Activated T-helper 9 cell treated with anti-CD3 and anti-CD28 coated beads, Interleukin-2, amount 50 U/mL, for 16 hours (primary cell): ENCODE measurements around the gene ACOX1.
A peak's percentile ranks its signal among the peaks of the same experiment; 100 is the strongest.

Source experiments
- DNase-seq: peaks from one replicate; pipeline ENCODE4 v3.0.0-alpha.2; 2020; ENCODE audit warnings: low read depth

ACOX1 gene

DNA sequence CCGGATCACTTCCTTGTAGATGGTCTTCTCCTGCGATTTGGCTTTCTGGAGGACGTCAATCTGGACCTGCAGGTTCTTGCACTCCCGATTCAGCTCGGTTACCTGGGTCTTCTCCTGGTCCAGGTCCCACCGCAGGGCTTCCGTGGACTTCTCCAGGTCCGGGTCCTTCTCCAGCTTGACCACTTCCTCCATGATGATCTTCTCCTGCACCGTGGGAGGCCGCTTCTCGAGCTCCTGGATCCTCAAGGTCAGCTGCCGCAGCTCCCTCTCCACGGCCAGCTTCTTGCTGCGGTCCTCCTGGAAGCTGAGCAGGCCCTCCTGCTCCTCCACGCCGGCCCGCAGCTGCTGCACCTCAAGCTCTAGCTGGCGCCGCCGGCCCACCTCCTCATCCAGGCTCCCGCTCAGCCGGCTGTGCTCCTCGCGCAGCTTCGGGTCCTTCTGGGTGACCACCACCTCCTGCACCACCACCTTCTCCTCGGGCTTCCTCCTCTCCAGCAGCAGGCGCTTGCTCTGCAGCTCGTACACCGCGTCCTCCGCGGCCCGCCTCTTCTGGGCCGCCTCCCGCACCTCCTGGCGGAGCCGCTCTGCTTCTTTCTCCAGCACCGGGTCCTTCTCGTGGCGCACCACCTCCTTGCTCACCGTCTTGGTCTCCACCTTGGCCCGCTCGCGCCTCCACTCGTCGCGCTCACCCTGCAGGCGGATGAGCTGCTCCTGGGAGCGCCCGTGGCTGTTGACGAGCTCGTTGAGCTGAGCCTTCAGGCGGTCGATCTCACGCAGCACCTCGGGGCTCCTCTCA, 29.9 kb upstream of the ACOX1 start:
- DNase-seq, result no peak

DNA sequence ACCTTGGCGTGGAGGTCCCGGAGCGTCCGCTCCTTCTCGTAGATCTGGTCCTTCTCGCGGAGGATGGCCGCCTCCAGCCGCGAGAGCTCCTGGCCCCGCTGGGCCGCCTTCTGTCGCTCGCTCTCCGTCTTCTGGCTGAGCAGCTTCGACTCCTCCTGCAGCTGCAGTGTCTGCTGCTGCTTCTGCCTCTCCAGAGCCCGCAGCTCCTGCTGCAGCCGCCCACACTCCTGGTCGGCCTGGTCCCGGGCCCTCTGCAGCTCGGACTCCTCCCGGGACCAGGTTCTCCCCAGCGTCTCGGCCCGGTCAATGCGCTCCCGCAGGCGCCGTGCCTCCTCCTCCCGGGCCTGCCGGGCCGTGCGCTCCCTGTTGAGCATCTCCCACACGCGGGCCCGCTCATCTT, 29.2 kb upstream of the ACOX1 start:
- DNase-seq, result no peak

DNA sequence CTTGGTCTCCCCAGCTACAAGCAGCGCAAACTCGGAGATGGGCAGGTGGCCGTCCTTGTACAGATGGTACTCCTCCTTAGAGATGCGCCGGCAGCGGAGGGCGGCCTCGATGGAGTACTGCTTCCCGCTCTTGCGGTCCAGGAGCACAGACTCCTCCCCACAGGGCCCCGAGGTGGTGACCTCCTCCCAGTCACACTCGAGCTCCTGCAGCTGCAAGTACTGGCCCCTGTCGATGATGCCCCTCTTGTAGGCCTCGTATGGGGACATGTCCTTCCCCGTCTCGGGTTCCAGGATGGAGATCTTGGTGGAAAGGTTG, 28.8 kb upstream of the ACOX1 start:
- no peak for DNase-seq

DNA sequence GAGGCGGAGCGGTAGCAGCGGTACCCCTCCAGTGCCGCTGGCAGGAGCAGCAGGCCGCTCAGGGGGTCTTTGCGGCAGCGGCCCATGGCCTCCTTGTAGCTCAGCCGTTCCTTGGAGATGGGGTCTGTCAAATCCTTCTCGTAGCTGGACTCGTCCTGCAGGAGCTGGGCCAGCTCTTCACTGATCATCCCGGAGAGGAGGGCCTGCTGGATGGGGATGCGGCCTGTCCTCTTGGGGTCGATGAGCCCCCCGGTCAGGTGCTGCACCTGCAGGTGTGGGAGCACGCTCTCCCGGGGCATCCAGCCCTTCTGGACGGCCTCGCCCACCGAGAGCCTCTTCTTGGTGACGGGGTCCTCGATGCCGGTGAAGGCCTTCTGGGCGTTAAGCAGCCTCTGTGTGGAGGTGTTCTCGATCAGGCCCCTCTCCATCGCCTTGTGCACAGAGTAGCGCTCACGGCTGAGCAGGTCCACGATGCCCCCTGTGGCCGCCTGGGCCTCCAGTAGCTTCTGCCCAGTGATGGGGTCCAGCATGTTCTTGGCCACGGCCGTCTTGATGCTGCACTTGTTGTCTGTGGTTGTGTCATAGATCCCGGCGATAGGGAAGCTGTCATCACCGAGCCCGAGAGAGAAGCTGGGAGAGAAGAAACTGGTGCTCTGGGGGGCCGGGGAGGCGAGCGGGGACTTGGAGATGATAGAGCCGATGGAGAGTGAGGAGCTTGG, 28.3 kb upstream of the ACOX1 start:
- DNase-seq, result no peak

DNA sequence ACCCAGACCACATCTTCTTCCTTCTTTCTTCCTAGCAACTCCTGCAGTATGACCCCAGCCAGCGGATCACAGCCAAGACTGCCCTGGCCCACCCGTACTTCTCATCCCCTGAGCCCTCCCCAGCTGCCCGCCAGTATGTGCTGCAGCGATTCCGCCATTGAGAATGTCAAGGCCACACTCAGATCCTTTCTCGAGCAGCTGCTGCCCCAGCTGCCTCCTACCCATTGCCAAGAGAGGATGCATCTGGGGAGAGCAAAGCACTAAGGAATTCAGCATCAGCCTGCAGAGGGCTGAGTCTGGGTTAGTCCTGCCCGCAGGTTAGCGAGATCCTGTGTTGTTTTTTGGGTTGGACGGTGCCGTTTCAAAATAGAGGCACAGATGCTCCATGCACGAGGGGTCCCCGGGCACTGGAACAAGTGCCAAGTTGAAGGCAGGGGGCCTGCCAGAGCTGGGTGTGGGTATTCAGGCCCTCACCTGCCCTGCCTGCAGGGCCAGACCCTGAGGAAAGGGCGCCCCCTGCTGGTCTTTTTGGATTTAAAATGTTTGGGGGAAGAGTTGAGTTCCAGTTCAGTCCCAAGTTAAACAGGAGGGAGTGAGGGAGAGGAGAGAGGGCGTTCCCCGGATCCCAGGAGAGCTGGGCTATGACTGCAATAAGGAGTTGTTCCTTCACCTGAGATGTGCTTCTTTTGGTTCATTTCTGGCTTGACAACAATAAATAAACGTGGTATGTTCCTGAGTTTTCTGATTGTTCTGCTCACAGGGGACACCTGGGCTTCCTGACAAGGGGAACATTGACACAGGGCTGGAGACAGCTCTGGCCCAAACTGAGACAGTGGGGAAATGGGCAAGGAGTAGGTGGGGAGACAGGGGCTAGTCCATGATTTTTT, 26.5 kb upstream of the ACOX1 start:
- DNase-seq, result peak; percentile 66

DNA sequence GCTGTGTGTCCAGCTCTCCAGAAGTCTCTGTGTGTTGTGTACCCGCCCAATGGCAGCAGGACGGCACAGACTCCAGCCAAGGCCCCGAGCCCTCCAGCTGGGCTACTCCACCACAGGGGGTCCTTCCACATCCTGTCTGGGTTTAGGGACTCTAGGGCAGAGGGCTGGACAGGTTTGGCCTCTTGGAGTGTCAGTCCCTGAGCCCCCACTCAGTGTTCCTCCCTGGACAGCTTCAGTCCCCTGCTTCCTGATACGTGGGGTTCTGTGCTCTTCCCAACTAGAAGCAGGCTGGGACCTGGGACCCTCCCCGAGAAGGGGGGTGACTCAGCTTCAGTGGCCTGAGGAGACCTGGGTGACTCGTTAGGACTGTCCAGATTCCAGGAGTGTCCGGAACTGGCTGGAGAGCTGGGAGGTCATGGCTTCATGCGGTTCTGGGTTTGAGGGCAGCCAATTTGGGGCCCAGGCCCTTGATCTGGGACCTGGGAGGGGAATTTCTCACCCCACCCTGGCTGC, 25.8 kb upstream of the ACOX1 start:
- no peak for DNase-seq

DNA sequence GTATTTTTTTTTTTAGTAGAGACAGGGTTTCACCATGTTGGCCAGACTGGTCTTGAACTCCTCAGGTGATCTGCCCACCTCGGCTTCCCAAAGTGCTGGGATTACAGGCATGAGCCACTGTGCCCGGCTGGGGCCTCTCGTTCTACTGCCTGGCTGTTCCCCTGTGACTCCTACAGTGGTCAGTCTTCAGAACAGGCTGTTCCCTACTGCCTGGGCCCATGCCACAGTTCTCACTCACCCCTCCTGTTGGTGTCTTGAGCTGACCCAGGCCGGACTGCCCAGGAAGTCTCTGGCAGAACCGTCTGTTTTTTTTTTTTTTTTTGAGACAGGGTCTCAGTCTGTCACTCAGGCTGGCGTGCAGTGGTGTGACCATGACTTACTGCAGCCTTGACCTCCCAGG, 24.9 kb upstream of the ACOX1 start:
- DNase-seq, result no peak

DNA sequence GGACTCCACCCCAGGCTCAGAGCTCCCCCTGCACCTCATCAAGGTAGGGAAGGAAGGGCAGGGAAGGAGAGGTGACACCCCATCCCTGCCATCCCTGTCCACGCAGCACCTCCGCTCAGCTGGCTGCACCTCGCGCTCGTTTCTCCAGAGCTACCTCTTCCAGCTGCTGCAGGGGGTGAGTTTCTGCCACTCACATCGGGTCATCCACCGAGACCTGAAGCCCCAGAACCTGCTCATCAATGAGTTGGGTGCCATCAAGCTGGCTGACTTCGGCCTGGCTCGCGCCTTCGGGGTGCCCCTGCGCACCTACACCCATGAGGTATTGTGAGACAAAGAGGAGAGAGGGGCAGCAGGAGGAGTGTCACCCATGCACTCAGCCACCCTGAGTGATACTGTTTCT, 23.1 kb upstream of the ACOX1 start:
- DNase-seq, result no peak

DNA sequence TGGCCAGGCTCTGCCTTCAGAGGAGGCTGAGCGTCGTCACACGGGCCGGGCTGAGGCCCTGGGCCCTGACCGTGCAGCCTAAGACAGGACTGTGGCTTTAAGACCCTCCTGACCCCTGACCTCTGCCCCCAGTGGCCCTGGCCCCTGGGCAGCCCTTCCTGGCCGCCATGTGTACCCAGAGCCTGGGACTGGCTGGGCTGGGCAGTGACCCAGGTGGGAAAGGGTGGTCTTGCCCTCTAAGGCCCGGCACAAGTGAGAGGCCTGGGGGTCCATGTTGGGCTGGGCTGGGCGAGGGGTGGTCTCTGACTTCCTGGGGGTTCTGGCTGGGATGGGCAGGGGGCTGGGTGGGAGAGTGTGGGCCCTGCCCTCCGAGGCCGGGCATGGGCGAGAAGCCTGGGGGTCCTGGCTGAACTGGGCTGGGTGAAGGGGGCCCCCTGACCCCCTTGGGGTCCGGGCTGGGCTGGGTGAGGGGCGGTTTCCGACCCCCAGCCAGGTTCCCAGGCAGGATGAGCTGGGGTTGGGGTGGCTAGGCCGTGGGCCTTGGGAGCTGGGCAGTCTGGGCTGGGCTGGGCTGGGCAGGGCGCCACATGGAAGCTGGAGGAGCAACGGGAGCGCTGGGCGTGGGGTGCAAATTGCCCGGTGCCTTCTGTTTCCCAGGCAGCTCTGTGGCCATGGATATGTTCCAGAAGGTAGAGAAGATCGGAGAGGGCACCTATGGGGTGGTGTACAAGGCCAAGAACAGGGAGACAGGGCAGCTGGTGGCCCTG, 22.0 kb upstream of the ACOX1 start, which contains the start of gene CDK3:
TSS of gene CDK3 (plus strand) at position 101 of the 767 bp plus-strand sequence. CDS start at position 672, 571 bp downstream.
- no peak for DNase-seq

DNA sequence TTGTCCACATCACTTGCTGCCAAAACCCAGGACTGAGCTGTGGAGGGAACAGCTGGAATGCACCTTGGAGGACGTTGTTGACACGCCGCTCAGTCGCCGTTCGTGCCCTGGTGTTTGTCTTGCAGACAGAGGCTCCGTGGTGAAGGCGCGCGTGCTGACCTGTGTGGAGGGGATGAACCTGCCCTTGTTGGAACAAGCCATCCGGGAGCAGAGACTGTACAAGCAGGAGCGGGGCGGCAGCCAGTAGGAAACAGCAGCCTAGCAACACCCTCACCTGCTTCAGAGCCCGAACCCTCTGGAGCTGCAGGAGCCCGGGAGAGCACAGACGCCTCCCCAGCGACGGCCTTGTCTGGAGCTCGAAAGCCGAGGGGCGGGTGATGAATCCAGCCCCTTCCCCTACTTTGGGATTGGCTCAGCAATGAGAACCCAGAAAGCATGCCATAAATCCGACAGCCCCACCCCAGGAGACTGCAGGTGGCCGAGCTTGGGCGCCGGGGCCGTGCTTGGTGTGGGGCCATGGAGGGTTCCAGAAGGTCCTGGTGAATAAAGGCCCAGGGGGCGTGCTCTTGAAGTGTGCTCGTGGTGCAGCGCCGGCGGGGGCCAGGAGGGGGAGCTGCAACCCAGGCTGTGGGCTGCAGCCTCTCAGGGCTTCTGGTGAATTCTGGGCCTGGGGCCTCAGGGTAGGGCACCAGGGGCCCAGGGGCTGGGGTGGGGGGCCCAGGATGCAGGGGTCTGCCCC, 21.2 kb upstream of the ACOX1 start:
- DNase-seq, result peak; percentile 49

DNA sequence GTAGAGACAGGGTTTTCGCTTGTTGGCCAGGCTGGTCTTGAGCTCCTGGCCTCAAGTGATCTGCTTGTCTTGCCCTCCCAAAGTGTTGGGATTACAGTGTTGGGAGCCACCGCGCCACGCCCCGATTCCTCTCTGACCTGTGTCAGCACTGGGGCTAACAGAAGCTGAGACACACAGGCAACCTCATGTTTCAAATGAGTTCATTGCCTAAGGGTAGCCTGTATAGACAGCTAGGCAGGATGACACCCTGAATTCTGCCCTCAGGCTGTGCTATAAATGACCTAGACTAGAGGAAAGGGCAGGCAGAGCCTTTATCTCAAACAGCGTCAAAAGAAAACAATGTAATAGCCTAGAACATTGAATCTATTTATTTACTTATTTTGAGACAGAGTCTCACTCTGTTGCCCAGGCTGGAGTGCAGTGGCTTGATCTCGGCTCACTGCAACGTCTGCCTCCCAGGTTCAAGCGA, 19.4 kb upstream of the ACOX1 start:
- no peak for DNase-seq

DNA sequence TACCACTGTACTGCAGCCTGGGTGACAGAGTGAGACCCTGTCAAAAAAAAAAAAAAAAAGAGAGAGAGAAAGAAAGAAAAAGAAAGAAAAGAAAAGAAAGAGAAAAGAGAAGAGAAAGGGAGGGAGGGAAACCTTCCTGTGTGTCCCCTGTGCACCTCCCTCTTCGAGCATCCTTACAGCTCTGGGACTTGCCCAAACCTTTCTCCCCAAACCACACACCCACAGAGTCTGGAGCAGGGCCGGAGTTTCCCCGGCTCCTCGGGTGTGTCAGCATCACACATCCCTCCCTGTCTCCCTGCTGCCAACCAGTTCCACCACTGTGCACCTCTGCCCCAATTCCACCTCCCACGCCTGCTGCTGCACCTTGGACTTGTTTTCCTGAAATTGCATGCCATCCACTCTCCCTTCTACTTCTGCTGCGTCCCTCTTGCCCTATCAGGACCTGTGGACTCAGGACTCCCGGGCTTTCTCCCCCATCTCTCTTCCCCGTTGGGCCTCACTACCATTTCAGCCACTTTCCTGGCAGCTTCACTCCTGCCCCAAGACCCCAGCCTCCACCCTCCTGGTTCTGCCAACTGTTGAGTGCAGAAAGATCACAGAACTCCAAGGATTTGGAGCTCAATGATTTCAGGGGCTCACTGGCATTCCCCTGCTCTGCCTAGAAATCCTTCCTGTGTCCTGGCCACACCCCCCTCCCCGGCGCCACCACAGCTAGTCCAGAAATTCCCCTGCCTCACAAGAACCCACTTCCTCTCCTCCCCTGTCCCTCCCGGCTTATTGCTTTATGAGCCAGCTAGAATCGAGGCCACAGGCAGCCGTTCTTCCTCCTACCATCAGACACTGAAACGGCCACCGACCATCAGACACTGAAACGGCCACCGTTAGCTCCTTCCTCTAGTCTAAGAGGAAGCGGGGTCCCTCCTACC, 18.0 kb upstream of the ACOX1 start:
- peak; percentile 25 for DNase-seq

DNA sequence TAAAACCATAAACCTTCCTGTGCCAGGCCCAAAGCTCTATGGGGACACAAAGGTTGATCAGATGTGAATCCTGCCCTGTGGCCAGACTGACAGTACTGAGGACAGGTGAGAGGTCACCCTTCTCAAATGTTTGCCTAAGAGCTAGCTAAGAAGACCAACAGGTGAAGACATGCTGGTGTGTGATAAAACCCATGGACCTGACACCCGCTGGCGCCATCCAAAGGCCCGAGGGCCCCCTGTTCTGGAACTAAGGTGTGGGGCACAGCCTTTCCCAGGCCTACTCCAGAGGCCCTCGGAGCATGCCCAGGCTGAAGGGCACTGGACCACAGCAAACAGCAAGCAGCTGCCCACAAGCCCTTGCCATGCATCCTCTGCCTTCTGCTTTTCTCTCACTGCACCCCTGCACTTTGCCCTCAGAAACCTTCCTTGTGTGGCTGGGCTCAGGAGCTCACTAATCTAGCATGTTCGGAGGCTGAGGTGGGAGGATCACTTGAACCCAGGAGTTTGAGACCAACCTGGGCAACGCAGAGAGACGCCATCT, 16.5 kb upstream of the ACOX1 start:
- DNase-seq, result no peak

DNA sequence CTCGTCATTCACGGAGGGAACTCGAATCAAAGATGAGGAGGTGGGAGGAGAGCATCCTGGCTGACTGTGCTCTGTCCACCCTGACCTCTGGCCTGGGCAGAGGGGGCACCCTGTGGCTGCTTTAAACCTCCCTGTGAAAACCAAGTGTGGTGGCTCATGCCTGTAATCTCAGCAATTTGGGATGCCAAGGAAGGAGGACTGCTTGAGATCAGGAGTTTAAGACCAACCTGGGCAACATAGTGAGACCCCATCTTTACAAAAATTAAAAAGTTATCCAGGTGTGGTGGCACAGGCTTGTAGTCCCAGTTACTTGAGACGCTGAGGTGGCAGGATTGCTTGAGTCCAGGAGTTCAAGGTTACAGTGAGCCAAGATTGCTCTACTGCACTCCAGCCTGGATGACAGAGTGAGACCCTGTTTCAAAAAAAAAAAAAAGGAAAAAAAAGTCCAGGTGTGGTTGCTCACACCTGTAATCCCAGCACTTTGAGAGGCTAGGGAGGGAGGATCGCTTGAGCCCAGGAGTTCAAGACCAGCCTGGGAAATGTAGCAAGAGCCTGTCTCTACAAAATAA, 15.9 kb upstream of the ACOX1 start:
- no peak for DNase-seq

DNA sequence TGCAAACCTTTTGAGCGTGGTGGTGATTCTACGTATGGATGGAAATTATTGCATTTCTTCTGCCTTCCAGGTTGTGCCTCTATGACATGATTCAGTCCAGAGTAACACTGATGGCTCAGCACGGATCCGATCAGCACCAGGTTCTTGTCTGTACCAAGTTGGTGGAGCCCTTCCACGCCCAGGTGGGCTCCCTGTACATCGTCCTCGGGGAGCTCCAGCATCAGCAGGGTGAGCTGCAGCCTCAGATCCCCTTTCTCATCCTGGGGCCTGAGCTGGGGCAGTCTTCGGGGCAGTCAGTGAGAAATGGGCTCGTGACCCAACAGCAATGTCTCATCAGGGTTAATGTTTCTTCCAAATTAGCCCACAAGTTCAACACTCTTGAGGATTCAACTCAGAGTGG, 12.4 kb upstream of the ACOX1 start:
- no peak for DNase-seq

DNA sequence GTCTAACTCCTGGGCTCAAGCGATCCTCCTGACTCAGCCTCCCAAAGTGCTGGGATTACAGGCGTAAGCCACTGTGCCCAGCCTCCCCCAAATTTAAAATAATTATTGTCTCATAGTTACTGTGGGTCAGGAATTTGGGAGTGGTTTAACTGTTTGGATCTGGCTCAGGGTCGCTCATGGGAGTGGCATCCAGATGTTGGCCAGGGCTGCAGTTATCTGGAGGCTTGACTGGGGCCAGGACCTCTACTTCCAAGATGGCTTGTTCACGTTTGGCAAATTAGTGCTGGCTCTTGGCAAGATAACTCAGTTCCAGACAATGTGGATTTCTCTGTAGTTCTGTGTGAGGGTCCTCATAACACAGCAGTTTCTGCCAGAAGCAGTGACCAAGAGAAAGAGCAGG, 8.1 kb upstream of the ACOX1 start:
- DNase-seq, result no peak

DNA sequence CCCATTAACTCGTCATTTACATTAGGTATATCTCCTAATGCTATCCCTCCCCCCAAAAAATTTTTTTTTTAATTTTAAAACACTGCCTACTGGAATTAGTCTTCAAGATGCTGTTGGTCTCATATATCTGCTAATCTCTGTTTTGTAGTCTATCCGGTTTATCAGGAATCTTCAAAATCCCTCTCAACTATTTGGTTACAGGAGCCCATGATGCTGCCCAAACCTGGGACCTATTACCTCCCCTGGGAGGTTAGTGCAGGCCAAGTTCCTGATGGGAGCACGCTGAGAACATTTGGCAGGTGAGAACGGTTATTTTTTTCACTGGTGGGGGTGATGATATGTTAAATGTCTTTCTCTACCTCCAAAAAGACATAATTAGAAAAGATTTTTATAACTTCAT, 7.0 kb upstream of the ACOX1 start:
- no peak for DNase-seq

DNA sequence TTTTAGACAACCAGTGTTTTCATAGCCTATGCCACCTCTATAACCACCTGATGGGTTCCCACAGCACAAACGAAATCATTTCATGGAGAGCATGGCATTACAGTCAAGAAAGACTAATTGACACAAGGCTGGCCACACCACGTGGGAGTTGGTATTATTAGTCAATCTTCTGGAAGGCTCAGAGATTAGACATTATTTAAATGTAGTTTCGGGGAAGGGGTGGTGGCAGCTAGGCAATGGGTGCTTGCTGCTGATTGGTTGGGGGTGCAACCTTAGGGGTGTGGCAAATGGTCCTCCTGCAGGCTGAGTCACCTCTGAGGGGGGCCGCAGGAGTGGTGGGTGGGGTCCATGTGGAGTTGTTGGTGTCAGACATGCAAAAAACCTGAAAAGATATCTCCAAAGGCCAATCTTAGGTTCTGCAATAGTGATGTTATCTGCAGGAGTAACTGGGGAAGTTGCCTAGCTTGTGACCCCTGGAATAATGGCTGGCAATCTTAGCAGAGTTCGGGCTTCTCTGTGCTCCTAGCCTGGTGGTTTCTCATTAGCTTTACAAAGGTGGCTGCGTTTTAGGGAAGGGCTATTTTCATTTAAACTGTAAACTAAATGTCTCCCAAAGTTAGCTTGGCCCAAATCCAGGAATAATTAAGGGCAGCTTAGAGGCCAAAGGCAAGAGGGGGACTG, 4.7 kb upstream of the ACOX1 start:
- DNase-seq, result no peak
